Measurements from ENCODE around the gene CDHR3.

- TF ChIP-seq ZNF134 (CRISPR knock-in tag; conservative IDR thresholded peaks at IDR 0.05) = no peak
- no peak for TF ChIP-seq RNF219 (CRISPR knock-in tag; IDR thresholded peaks at IDR 0.05)
- no peak for TF ChIP-seq MAFK (IDR thresholded peaks at IDR 0.05; ENCODE audit: low read length)
- no peak for TF ChIP-seq USF2 (CRISPR knock-in tag; IDR thresholded peaks at IDR 0.05)
- TF ChIP-seq CUX1 (CRISPR knock-in tag; IDR thresholded peaks at IDR 0.05) = no peak
- no peak for TF ChIP-seq BRF2 (IDR thresholded peaks at IDR 0.05; ENCODE audit: borderline replicate concordance, insufficient read depth, insufficient read length)
Measured at GRCh38 chr7:106019470-106019820, 56.4 kb downstream of the CDHR3 start.

All from K562 (cell line).